Measurements from ENCODE around the gene SPATA7. TPM values are rescaled to one million over a fixed set of nuclear protein-coding genes. Genes with fewer than 3 reads are reported as not detected.
"Not testable (repeated sequence)": the region's sequence is repeated elsewhere in the genome, so short reads cannot be mapped to it uniquely, and the experiment has no call there.

Gene SPATA7
- total RNA-seq, 2 donors from 2014 or later = 8.9 to 14.3 TPM

DNA sequence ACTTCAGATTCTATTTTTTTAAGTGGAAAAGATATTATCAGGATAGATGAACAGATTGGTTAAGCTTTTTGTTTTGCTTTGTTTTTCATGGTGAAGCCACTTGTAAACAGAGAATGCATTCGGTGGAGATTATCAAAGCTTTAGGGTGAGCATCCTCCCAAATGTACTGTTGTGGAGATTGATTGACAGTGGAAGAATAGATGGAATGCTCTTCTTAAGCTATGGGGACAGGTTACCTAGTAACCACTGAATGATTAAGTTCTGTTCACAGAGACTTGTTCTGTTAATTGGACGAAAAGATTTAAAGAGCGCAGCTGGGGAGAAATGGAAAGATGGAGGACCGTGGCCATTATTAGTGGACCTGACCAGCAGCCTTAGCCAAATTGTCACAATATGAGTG, 21.8 kb upstream of the SPATA7 start:
- H3K36me3 ChIP-seq (replicated peaks in 1 of 2; ENCODE audit: insufficient read depth in 1 of 2, low read depth in 2 of 2) = no peaks in the 10 kb centered on the region
- H3K4me3 ChIP-seq = no peak overlapping the region
- H3K4me1 ChIP-seq = no peaks in the 10 kb centered on the region
- no peaks in the 10 kb centered on the region for H3K27me3 ChIP-seq
- DNase-seq (no peak), ATAC-seq (no peak)
- intact Hi-C loops (cut with DNase I) = no loop called here
- H3K9me3 ChIP-seq = no peaks in the 10 kb centered on the region
- WGBS, 2 donors = 61 to 74% methylated on average over 4 of the region's 4 CpGs
- TF ChIP-seq, protein P1, sequence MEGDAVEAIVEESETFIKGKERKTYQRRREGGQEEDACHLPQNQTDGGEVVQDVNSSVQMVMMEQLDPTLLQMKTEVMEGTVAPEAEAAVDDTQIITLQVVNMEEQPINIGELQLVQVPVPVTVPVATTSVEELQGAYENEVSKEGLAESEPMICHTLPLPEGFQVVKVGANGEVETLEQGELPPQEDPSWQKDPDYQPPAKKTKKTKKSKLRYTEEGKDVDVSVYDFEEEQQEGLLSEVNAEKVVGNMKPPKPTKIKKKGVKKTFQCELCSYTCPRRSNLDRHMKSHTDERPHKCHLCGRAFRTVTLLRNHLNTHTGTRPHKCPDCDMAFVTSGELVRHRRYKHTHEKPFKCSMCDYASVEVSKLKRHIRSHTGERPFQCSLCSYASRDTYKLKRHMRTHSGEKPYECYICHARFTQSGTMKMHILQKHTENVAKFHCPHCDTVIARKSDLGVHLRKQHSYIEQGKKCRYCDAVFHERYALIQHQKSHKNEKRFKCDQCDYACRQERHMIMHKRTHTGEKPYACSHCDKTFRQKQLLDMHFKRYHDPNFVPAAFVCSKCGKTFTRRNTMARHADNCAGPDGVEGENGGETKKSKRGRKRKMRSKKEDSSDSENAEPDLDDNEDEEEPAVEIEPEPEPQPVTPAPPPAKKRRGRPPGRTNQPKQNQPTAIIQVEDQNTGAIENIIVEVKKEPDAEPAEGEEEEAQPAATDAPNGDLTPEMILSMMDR (IDR thresholded peaks at IDR 0.05) = no peak
- TF ChIP-seq POLR2A (IDR thresholded peaks at IDR 0.05) = no peak
- H3K27ac ChIP-seq = no peak overlapping the region

DNA sequence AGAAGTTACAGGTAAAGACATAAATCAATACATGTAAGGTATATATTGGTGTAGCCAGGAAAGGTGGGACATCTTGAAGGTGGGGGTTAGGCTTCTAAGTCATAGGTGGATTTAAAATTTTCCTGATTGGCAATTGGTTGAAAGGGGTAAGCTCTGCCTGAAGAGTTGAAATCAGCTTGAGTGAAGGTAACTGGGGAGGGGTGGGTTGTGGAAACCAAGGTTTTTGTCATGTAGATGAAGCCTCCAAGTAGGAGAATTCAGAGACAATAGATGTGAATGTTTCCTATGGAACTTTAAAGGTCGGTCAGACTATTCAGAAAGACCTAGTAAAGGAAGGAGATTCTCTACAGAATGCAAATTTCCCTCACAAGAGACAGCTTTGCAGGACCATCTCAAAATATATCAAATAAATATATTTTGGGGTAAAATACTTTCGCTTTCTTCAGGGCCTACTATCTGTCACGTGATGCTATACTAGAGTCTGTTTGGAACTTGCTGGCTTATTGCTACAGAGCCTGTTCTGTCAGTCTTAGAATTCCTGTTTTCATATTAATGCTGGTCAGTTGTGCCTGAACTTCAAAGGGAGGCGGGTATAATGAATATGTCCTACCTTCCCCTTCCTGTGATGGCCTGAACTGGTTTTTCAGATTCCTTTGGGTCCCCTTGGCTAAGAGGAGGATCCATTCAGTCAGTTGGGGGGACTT, 20.6 kb upstream of the SPATA7 start:
- 72 to 76% methylated on average over 4 of the region's 4 CpGs for WGBS, 2 donors

DNA sequence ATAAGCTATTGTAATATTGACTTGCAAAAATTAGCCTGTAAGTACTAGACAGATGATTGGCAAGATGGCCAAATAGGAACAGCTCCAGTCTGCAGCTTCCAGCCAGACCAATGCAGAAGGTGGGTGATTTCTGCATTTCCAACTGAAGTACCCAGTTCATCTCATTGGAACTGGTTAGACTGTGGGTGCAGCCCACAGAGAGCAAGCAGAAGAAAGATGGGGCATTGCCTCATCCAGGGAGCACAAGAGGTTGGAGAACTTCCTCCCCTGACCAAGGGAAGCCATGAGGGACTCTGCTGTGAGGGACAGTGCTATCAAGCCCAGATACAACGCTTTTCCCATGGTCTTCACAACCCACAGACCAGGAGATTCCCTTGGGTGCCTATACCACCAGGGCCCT, 16.0 kb upstream of the SPATA7 start:
- WGBS, 2 donors = 55 to 57% methylated on average over 1 of the region's 1 CpG
- no peak overlapping the region for H3K4me3 ChIP-seq
- TF ChIP-seq, protein P1 (IDR thresholded peaks at IDR 0.05) = no peak
- TF ChIP-seq POLR2A (IDR thresholded peaks at IDR 0.05) = no peak
- no peak for ATAC-seq
- no peaks in the 10 kb centered on the region for H3K36me3 ChIP-seq (replicated peaks in 1 of 2; ENCODE audit: insufficient read depth in 1 of 2, low read depth in 2 of 2)
- H3K9me3 ChIP-seq = no peaks in the 10 kb centered on the region
- no peak for DNase-seq
- no peaks in the 10 kb centered on the region for H3K27me3 ChIP-seq
- H3K4me1 ChIP-seq = no peaks in the 10 kb centered on the region
- intact Hi-C loops (cut with DNase I) = no loop called here
- no peak overlapping the region for H3K27ac ChIP-seq

More for the DNA sequence above, 20.6 kb upstream of the SPATA7 start:
- TF ChIP-seq, protein P1 (IDR thresholded peaks at IDR 0.05) = no peak
- no peak for TF ChIP-seq POLR2A (IDR thresholded peaks at IDR 0.05)
- no peaks in the 10 kb centered on the region for H3K36me3 ChIP-seq (replicated peaks in 1 of 2; ENCODE audit: insufficient read depth in 1 of 2, low read depth in 2 of 2)
- no peak overlapping the region for H3K4me3 ChIP-seq
- intact Hi-C loops (cut with DNase I) = no loop called here
- no peaks in the 10 kb centered on the region for H3K4me1 ChIP-seq
- ATAC-seq (no peak), DNase-seq (no peak)
- no peaks in the 10 kb centered on the region for H3K9me3 ChIP-seq
- no peak overlapping the region for H3K27ac ChIP-seq
- no peaks in the 10 kb centered on the region for H3K27me3 ChIP-seq

- DNase-seq = no peak
- intact Hi-C loops (cut with DNase I) = no loop called here
- ATAC-seq = no peak
- Histone ChIP-seq H3K27me3 (no peaks in the 10 kb centered on the region), H3K4me3 (no peak overlapping the region), H3K9me3 (peaks cover 0 to 6% (median 0%) of the 10 kb centered on the region in 3 donors), H3K4me1 (peaks cover 5% of the 10 kb centered on the region), H3K27ac (no peak overlapping the region), H3K36me3 (replicated peaks in 1 of 2; ENCODE audit: insufficient read depth in 1 of 2, low read depth in 2 of 2) (no peaks in the 10 kb centered on the region)
- TF ChIP-seq POLR2A (IDR thresholded peaks at IDR 0.05) = no peak
- WGBS, 2 donors = 60 to 63% methylated on average over 5 of the region's 5 CpGs
Observed at GRCh38 chr14:88379706-88380343, 5.6 kb upstream of the SPATA7 start.

GRCh38 chr14:88380405-88380804, 5.1 kb upstream of the SPATA7 start:
- no peak for ATAC-seq
- intact Hi-C loops (cut with DNase I) = no loop called here
- no peak overlapping the region for H3K4me3 ChIP-seq
- peaks cover 6% of the 10 kb centered on the region for H3K4me1 ChIP-seq
- peaks cover 0 to 4% (median 0%) of the 10 kb centered on the region in 3 donors for H3K9me3 ChIP-seq
- no peaks in the 10 kb centered on the region for H3K36me3 ChIP-seq (replicated peaks in 1 of 2; ENCODE audit: insufficient read depth in 1 of 2, low read depth in 2 of 2)
- no peak for TF ChIP-seq POLR2A (IDR thresholded peaks at IDR 0.05)
- TF ChIP-seq, protein P1 (IDR thresholded peaks at IDR 0.05) = peak in 5 of 7 experiments; percentile 10 to 42 (median 28)
- H3K27me3 ChIP-seq = no peaks in the 10 kb centered on the region
- no peak overlapping the region for H3K27ac ChIP-seq
- DNase-seq = no peak
- WGBS, 2 donors = 18 to 29% methylated on average over 3 of the region's 3 CpGs

GRCh38 chr14:88381634-88382033, 3.8 kb upstream of the SPATA7 start:
- peaks cover 12% of the 10 kb centered on the region for H3K4me1 ChIP-seq
- H3K36me3 ChIP-seq (replicated peaks in 1 of 2; ENCODE audit: insufficient read depth in 1 of 2, low read depth in 2 of 2); H3K4me3 ChIP-seq; H3K27me3 ChIP-seq; intact Hi-C loops (cut with DNase I); ATAC-seq; H3K9me3 ChIP-seq; DNase-seq; H3K27ac ChIP-seq: not testable (repeated sequence)
- 92 to 93% methylated on average over 12 of the region's 12 CpGs for WGBS, 2 donors

Measured in body of pancreas (tissue), 4 donors.